Forelimb muscle (tissue), 1 donor: Measurements from ENCODE around the gene RUNX1. TPM values are rescaled to one million over a fixed set of nuclear protein-coding genes. Genes with fewer than 3 reads are reported as not detected.
"Not testable (repeated sequence)": the region's sequence is repeated elsewhere in the genome, so short reads cannot be mapped to it uniquely, and the experiment has no call there.

Experiments used
- DNase-seq: peaks from one replicate; pipeline ENCODE4 v3.0.0-alpha.2; 2013; ENCODE audit warnings: low read depth
- polyA plus RNA-seq: library from polyadenylated mRNA; unstranded; fragments of 120-200 nt; gene quantifications from one replicate; pipeline ENCODE4 v1.2.1, GENCODE V29; 2013; ENCODE audit not compliant: insufficient read length

Gene RUNX1
- polyA plus RNA-seq, 1 donor, result 5.3 TPM

DNA sequence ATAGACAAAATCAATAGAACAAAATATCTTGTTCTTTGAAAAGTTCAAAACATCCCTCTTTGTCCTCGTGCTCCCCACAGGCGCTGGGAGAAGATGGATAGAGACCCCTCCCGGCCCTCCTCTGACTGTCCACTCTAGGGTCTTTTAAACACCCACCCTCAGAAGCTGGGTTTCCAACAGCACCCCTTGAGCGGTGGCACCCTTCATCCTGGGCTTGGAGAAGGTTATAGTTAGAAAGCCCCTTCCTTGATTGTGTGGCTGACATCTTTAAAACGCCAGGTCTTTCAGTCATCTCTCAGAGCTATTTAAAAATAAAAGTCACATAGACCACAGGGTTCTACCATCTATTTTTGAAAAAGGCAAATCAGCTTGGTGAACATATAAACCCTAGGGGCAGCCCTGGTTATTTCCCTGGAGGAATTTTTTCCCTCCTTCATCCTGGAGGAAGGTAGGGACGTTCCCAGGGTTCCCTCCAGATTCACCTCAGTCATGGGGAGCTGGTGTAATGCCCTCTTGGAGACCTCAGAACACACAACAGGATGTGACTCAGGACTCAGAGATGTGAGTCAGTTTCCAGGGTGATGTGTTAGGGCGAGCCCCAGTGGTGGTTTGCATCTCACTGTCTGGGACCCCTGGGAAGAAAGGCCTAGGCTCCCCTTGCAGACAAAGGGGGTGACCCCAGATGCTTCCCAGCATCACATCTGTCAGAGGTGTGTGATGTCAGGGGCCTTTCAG is 241.8 kb downstream of the RUNX1 start:
- no peak for DNase-seq

DNA sequence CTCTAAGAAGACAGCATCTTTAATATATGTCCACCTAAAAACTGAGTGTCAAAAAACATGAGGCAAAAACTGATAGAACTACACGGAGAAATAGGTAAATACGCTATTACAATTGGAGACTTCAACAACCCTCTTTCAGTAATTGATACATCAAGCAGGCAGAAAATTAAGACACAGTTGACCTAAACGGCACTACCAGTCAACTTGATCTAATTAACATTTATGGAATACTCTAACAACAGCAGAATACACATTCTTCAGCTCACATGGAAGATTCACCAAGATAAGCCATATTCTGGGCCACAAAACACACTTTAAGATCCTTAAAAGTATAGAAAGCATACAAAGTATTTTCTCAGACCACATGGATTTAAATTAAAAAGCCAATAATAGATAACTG is 242.7 kb downstream of the RUNX1 start:
- DNase-seq, result no peak

DNA sequence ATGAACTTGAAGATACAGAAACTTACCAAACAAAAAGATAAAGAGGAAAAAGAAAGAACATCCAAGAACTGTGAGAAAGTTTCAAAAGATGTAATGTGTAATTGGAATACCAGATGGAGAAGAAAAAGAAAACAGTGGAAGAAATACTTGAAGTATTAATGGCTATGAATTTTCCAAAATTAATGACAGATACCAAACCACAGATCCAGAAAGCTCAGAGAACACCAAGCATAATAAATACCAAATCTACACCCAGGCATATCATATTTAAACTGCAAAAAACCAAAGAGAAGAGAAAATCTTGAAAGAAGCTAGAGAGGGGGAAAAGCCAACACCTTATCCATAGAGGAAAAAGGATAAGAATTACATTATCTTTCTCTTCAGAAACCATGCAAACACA is 243.9 kb downstream of the RUNX1 start:
- no peak for DNase-seq

DNA sequence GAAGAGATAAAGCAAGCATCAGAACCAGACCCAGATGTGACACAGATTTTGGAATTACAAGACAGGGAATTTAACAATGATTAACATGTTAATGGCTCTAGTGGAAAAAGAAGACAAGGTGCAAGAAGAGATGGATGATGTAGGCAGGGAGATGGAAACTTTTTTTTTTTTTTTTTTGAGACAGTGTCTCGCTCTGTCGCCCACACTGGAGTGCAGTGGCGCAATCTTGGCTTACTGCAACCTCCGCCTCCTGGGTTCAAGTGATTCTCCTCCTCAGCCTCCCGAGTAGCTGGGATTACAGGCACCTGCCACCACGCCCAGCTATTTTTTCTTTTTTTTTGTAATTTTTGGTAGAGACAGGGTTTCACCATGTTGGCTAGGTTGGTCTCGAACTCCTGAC is 244.5 kb downstream of the RUNX1 start:
- DNase-seq, result not testable (repeated sequence)

DNA sequence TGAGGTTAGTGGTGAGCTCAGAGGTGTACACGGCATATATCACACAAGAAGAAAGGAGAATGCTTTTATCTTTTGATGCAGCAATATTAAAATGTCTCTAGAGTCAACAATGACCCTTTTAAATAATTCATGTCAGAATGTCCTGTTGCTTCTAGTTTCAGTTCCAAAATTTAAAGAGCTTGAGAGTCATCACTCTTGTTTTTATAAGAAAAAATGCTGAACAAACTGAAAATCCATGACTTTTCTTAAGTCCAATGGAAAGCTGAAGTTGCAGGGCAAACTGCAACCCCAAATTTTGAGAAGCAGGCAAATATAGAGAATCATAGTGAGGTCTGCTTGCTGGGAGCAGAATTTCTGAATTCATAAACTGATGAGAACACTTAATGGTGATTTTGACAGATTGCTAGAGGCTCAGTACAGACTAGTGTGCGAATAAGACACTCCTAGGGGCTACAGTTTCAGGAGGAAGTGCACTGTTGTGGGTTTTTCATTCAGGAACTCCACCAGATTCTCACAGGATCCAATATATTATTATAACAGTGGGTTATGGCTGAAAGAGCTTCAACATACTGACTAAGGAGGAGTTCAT is 245.2 kb downstream of the RUNX1 start:
- no peak for DNase-seq

DNA sequence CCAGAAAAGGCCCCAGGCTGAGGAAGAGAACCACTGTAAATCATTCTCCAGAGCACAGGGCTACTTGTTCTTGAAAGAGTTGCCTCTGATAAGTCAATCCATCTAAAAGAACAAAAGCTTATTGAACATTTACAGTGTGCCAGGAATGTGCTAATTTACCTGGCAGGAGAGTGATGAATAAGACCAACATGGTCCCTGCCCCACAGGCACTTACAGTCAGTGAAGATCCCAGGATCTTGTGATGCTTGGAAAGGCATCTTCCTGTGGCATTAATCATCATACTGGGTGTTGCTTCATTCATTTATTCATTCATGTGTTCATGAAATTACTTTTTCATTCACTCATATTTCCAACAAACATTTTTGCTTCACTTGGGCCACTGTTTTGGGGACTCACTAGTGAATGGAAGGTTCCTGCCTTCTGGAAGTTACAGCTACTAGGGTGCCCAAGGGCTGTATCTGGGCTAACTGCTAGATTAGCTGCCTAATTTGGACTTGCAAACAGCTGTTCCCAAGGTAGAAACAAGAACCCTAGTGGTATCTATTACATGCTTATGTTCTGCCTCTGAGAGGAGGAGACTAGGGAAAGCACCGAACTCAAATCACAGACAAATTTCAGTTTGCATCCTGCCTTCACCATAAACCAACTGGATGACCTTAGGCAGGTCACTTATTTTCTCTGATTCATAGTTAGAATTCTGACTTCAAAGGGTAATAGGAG is 246.8 kb downstream of the RUNX1 start:
- no peak for DNase-seq

DNA sequence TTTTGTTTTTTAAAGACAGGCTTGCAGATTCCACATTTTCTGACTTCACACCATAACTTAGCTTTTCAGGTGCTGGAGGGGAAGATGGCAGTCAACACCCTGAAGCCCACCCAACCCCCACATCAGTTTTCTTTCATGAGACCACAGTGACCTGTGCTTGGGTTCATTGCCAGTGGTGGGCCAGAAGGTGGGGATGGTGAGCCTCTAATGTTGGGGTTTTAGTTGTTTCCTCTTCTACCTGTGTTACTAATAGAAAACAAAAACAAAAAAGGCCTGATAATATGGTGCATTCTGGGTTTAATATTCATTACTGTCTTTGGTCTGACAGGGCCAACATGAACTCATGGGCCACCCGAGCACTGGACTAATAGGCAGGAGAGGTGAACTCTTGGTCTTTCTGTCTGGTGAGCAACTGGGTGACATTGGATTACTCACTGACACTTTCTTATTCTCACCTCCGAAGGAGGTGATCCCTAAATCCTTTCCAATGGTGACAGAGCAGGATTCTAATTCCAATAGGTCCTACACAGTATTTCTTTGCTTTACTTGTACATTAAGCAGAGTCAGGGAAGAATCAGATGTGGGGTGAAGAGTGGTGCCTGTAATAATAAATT is 247.5 kb downstream of the RUNX1 start:
- DNase-seq, result no peak

DNA sequence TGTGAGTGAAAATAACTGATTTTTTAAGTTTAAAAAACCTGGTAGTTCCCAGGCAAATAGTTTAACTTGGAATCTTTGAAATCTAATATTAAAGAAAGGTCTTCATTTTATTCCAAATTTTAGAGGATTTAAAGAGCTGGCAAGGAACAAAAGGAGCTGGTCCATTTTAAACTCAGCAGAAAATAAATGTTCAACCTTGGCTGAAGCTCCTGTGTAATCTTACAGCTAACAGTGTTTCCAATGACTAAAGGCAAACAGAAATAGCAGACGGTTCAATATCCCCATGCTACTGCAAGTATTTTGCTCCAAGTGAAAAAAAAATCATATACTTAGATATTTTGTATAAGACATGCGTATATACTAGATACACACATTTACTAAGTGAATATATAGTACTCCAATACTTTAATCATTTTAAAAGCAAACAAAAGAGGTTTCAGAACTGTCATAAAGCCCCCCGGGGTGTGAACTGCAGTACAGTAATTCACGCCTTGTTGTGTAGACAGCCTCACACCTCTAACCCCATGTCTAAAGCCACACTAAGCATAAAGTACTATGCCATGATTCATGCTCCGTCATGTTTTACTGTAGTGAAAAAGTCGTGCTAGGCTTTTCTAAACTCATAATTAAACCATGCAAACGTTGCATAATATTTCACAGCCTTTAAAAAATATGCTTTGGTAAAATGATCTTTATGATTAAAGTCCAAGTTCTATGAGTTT is 248.1 kb downstream of the RUNX1 start:
- DNase-seq, result no peak

DNA sequence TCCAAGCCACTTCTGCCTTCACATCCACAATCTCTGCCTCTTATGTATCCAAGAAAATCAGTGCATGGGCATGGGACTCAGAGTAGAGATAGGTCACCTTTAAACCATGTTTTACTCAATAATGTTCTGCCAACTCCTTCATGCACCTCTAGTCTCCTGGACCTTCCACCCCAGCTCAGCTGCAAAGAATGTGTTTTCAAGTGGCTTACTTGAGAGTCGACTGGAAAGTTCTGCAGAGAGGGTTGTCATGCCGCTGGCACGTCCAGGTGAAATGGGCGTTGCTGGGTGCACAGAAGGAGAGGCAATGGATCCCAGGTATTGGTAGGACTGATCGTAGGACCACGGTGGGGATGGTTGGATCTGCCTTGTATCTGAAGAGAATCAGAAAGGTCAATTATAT is 250.0 kb downstream of the RUNX1 start:
- no peak for DNase-seq

DNA sequence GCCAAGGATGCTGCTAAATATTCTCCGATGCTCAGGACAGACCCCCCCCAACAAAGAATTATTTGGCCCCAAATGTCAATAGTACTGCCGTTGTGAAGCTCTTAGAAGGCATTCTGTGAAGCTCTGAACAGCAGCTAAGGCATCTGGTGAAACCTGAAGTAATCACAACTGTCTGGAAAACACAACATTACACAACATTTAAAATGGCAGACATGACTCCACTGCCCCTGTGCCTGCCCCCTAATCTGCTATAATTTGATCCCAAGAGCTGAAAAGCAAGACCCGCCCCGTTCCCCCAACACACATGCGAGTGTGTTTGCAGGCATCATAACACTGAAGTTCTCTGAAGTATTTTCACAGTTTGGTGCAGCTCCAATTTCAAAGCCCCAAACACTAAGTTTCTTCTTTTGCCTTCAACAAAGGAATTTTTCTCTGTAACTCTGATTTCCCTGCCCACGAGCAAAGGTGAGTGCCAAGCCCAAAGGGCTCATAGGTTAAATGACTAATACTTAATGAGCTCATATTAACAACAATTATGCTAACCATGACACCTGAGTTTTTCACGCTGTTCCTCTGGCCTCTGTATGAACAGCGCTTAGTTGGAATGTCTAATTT is 251.1 kb downstream of the RUNX1 start:
- no peak for DNase-seq

DNA sequence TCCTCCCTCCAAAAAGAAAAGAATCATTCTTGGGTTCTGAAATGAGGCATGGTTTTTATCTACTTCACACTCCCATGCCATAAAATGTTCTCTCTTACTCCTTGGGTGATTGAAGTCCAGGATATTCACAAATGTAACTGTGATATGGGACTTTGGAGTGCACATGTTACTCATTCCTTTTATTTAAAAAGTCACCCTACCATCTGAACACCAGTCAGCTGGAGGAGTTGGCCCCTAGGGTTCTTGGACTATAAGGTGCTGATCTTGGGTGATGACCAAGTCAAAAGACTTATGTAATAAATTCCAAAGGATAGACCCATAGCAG is 251.9 kb downstream of the RUNX1 start:
- no peak for DNase-seq

DNA sequence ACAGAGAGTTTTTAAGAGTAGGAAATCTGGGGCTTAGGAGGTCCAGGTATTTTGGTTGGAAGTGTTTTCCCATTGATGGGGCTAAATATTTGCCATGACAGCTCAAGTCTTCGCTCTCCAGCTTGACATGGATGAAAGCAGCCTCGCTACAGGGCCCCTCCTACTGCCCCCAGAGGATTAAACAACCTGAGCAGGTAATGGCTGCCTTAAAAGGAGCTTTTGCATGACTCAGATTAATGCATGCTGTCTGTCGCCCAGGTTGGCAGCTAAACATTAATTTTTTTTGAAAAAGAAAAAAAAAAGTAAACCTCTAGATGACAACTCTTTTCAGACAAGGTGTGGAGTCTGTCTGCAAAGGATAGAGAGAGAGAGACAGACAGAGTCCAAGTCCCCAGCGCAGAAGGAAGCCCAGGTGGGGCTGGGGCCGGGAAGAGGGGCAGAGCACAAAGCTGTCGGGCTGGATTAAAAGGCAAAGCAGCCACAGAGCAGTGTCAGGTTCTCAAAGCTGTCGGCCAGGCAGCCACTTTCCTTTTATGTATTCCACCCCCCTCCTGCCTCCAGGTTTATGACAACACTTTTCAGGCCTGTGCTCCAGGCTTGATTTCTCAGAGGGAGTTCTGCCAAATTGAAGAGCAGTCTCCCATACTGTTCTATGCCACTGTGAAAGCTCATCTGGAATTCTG is 252.4 kb downstream of the RUNX1 start:
- DNase-seq, result no peak

DNA sequence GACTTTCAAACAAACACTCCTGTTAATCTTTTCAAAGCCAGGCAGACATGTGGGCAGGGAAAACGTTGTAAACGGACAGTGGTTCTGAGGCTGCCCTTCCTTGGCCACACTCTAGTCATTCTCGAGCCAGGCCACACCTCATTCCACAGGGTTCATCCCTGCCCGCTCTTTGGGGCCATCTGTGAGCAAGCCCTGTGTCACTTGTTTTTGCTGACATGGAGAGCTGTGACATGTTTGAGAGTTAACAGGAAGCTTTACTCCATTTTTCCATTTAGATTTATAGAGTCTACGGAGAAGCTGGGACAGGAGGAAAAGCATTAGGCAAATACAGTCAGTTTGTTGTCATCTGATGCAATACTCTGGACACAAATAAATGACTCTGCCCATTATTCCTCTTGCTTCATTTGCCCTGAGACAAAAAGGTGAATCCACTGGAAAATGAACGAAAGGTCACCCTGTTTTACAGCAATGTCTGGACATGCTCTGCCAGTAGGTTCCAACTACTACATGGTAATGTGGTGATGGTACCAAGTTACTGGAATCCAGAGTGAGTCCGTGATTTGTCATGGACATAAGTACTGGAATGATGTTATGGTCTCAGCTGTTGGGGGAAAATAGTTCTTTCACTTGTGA is 253.4 kb downstream of the RUNX1 start:
- DNase-seq, result no peak

DNA sequence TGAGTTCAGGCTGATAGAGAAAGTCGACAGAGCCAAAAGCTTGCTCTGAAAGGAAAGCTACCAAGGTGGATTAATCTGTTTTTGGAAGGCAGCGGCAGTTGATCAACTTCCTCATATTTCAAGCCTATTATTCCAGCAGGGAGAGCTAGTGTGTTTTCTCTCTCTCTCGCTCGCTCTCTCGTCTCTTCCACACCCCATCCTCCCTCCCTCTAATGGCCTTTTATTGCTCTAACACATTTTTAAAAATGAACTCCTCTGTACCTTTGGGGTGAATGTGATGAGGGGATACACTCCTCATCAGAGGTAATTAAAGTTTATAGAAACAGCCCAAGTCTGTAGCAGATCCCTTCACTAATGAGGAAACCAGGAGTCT is 253.9 kb downstream of the RUNX1 start:
- DNase-seq, result no peak

DNA sequence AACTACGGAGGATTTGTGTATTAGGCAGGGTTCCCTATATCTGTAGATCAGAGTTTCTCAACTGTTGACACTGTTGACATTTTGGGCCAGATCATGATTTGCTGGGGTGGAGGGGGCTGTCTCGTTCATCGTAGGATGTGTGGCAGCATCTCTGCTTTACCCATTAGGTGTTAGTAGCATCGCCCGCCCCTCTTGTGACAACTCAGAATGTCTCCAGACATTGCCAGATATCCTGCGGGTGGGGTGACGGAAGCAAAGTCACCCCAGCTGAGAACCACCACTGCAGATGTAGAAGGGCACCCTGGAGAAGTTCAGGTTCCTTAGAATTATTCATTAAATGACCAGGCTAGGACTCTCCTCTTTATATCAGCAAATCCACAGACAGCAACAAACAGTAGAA is 254.4 kb downstream of the RUNX1 start:
- no peak for DNase-seq

DNA sequence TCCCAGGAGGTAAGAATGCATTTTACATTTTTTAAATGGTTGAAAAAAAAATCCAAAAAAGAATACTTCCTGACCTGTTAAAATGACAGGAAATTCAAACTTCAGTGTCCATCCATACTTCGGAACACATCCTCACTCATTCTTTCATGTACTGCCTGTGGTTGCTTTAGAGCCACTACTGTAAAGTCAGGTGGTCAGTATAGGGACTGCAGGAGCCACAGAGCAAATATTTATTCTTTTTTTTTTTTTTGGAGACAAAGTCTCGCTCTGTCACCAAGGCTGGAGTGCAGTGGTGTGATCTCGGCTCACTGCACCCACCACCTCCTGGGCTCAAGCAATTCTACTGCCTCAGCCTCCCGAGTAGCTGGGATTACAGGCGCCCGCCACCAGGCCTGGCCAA is 255.6 kb downstream of the RUNX1 start:
- no peak for DNase-seq

DNA sequence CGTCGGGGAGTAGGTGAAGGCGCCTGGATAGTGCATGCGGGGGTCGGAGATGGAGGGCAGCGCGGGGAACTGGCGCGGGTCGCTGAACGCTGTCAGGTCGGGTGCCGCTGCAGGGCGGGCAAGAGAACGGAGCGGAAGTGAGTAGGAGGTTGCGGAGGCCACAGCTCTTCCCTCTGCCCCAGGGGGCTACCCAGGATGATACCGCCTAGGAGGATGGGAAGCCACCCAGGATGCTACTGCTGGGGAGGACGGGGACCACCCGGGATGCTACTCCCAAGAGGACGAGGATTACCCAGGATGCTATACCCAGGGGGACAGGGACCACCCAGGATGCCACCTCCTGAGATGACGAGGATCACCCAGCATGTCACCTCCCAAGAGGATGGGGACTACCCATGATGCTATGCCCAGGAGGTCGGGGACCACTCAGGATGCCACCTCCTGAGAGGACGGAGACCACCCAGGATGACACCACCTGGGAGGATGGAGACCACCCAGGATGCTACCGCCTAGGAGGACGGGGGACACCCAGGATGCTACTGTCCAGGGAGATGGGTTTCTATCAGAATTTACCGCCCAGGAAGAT is 256.5 kb downstream of the RUNX1 start:
- DNase-seq, result no peak

DNA sequence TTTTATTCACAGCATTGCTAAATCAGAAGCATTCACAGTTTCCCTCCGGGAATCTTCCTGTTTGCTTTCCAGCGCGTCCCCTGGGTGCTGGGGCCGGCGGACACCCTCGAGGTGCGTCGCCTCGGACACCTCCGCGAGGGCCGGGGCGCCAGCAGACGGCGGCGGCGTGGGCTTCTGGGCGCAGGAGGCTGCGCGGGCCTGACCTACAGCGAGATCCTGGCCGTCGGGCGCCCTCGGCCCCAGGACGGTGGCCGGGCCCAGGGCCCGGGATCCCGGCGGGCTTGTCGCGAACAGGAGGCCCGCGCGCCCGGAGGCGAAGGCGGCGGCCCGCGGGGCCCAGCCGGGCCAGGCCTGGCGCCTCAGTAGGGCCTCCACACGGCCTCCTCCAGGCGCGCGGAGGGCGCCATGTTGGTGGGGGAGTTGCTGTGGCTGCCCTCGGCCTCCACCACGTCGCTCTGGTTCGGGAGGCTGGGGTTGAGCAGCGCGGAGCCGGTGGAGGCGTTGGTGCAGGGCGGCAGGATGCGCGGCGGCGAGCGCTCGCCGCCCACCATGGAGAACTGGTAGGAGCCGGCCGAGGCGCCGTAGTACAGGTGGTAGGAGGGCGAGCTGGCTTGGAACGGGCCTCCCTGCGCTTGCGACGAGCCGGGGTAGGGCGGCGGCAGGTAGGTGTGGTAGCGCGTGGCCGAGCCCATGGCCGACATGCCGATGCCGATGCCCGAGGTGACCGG is 257.2 kb downstream of the RUNX1 start:
- no peak for DNase-seq

DNA sequence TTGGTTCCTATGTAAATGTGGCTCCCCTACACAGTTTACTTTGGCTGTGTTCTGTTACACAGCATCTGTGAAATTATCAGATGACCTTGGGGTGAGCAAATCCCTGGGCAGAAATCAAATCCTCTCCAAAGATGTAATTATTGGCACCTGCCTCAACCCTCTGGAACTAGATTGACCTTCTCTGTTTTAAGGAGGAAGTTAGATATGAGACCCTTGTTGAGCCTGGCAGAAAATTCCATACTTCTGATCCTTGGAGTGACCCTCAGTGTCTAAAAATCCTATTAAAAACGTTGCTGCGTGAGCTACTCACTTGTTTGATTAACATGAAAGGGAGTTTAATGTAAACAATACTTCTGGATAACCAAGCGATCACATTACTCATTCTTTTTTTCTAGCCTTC is 258.3 kb downstream of the RUNX1 start:
- DNase-seq, result no peak

DNA sequence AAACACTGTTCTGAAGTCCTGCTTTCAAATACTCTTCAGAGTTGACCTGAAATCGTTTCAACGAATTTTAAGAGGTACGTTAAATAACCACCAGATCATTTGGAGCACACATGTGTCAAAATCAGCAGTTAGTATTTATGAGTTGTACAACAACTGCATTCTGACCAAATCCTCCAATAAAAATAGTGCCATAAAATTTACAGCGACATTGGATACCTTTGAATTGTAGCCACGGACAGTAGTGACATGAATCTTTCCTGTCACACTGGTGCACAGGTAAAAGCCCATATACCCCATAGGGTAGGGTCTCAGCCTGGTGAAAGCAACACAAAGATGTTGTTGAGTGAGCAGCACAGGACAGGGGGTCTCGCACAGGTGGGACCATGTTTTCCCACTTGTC is 258.8 kb downstream of the RUNX1 start:
- no peak for DNase-seq
